Stimulated activated CD4-positive, alpha-beta T cell treated with anti-CD3 and anti-CD28 coated beads, Interleukin-1b, Interleukin-23, amount 100 ng/mL, for 48 hours (primary cell): ENCODE results near the gene GLIS1.

ENCODE experiments used
- DNase-seq: peaks from one replicate; pipeline ENCODE4 v3.0.0-alpha.2; 2020

The GLIS1 gene

GRCh38 chr1:53605181-53605580 lies 133.8 kb downstream of the GLIS1 start:
- DNase-seq: no peak

GRCh38 chr1:53604291-53604919 lies 134.6 kb downstream of the GLIS1 start:
- DNase-seq: no peak

GRCh38 chr1:53603431-53603830 lies 135.5 kb downstream of the GLIS1 start:
- no peak for DNase-seq

GRCh38 chr1:53601867-53602775 lies 136.8 kb downstream of the GLIS1 start:
- no peak for DNase-seq

GRCh38 chr1:53601031-53601745 lies 137.8 kb downstream of the GLIS1 start:
- DNase-seq: no peak

- no peak for DNase-seq
These were observed 138.4 kb downstream of the GLIS1 start for GRCh38 chr1:53600561-53600960.

GRCh38 chr1:53600001-53600400 lies 139.0 kb downstream of the GLIS1 start:
- no peak for DNase-seq

- DNase-seq: no peak
These were observed 139.5 kb downstream of the GLIS1 start for GRCh38 chr1:53599481-53599880.

- DNase-seq: no peak
These were observed 140.0 kb downstream of the GLIS1 start for GRCh38 chr1:53598966-53599365.

- DNase-seq: no peak
These were observed 143.1 kb downstream of the GLIS1 start for GRCh38 chr1:53595906-53596305.

GRCh38 chr1:53594391-53595180 lies 144.4 kb downstream of the GLIS1 start:
- no peak for DNase-seq

- no peak for DNase-seq
These were observed 145.1 kb downstream of the GLIS1 start for GRCh38 chr1:53593758-53594380.

- DNase-seq: no peak
These were observed 145.8 kb downstream of the GLIS1 start for GRCh38 chr1:53592985-53593757.

- DNase-seq: no peak
These were observed 146.4 kb downstream of the GLIS1 start for GRCh38 chr1:53592521-53592982.

- DNase-seq: no peak
These were observed 147.0 kb downstream of the GLIS1 start for GRCh38 chr1:53591924-53592323.

GRCh38 chr1:53590531-53591515 lies 148.1 kb downstream of the GLIS1 start:
- no peak for DNase-seq

- DNase-seq: no peak
These were observed 148.9 kb downstream of the GLIS1 start for GRCh38 chr1:53590104-53590503.

GRCh38 chr1:53589043-53589887 lies 149.7 kb downstream of the GLIS1 start:
- DNase-seq: no peak
